GM12892 (cell line): ENCODE results near the gene VCX3A. TPM values are rescaled to one million over a fixed set of nuclear protein-coding genes. Genes with fewer than 3 reads are reported as not detected.
"Not testable (repeated sequence)": the region's sequence is repeated elsewhere in the genome, so short reads cannot be mapped to it uniquely, and the experiment has no call there.

Source experiments
- DNase-seq: peaks from one replicate; pipeline ENCODE4 v3.0.0; 2011; ENCODE audit not compliant: insufficient read length
- FAIRE-seq: peaks from 2 replicates; lab custom pipeline; 2011; peaks lifted over from hg19 to GRCh38; lab: Jason Lieb, UNC
- POLR2A ChIP-seq: IDR thresholded peaks from 2 replicates; pipeline ENCODE4 v1.6.1; 2011; ENCODE audit warnings: low read depth, low read length, control low read depth
- POLR2AphosphoS5 ChIP-seq: IDR thresholded peaks from 2 replicates; pipeline ENCODE4 v1.6.1; 2011; ENCODE audit warnings: low read depth, low read length, control low read depth
- TAF1 ChIP-seq: IDR thresholded peaks from 2 replicates; pipeline ENCODE4 v1.6.1; 2011; ENCODE audit warnings: low read depth, mild to moderate bottlenecking, control low read depth, low read length, borderline replicate concordance
- polyA plus RNA-seq: library from polyadenylated mRNA; unstranded; fragments of >200 nt; gene quantifications from one replicate; pipeline ENCODE4 v1.2.1, GENCODE V29; 2012; ENCODE audit warnings: missing spikeins, inconsistent platforms; ENCODE audit not compliant: missing spikeins

The VCX3A gene
- polyA plus RNA-seq = not detected

- not testable (repeated sequence) for FAIRE-seq, DNase-seq
Observed at GRCh38 chrX:6535018-6535417, at the start of gene VCX3A. VCX3A (minus strand) TSS chrX:6535118; CDS start chrX:6534497, 621 bp downstream.

DNA sequence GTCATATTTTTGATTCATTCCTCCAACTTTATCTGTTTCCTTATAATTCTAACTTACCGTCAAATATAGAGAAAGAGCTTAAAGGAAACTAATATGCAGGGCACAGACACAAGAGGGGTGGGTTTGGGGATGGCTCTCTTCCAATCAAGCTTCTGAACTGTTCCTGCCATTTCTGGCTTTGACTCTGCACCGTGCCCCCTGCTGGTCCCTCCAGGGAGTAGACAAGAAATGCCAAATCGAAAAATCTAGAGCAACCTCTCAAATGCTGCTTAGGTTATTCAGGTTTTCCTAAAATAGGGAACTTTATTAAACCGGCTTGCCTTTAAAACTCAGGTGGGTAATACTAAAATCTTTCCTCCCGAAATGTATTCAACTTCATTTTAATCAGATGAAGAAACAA, 39.8 kb upstream of the VCX3A start:
- FAIRE-seq (no peak), DNase-seq (no peak)
- TF ChIP-seq TAF1 (no peak), POLR2AphosphoS5 (no peak), POLR2A (no peak)

DNA sequence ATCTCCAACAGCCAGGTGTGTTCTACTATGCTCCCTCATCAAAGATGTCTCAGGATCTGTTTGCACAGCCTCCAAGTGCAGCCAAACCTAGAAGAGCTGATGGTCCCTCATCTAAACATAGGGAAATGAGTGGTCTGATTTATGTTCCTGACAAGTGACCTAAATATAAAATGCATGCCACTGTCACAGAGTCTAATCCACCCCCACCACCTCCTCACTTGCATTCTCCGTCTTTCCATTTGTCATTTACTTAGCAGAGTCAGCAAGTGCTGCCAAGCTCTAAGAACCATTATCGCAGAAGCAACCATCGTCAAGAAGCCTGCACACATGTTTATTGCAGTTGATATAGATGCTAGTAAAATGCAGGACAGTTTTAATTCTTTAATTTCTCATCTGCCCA, 33.1 kb upstream of the VCX3A start:
- no peak for FAIRE-seq
- DNase-seq = no peak
- TF ChIP-seq POLR2AphosphoS5 (no peak), POLR2A (no peak), TAF1 (no peak)

DNA sequence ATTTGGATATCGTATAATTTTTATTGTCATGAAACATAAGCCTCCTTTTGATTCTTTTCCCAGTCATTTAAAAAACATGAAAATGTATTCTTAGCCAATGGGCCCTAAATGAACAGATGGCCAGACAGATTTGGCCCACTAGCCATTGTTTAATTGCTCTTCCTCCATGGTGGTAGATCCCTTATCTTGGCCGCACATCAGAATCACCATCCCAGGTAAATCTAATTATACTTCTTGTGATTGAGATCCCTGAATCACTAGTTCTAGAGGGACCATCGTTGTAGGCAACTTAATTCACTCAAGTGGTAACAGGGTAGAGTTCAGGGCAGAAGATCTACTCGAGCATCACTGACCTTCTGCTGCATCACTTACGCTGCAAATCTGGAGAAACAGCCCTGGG, 24.1 kb upstream of the VCX3A start:
- no peak for TF ChIP-seq POLR2A
- no peak for TF ChIP-seq POLR2AphosphoS5
- TF ChIP-seq TAF1 = no peak
- FAIRE-seq (no peak), DNase-seq (no peak)

DNA sequence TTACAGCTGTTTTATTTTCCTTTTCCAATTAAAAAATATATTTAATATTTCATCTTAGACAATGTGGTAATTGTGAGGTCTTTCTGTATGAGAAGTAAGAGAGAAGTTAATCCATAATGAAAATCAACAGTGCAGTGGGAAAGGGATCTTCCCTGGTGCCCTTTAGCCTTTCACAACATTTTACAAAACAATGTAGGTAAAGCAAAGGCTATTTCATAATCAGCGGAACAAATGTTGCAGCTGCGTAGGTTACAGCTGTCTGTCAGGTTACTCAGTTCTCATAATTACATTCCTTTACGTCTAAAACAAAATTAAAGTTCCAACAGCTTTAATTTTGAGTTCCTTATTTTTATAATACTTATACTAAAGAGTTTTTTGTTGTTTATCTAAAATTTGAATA, 22.8 kb upstream of the VCX3A start:
- DNase-seq = no peak
- TF ChIP-seq POLR2A (no peak), TAF1 (no peak), POLR2AphosphoS5 (no peak)
- FAIRE-seq = no peak

DNA sequence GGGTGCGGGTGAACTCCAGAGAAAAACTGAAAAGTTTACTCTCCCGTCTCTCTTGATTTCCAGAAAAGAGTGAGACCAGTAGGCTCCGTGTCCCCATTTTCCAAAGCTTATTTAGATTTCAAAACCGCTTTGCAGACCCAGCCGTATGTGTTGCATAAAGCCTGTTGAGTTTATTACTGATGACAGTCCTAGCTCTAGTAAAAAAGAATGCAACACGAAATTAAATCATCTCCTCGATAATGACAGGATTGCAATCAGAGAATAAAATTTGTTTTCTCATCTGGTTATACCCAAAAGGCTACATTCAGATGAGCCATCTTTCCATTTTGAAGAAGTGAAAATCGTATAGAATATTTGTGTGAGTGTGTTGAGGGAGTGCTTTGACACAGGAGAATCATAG, 16.1 kb upstream of the VCX3A start:
- no peak for DNase-seq
- no peak for FAIRE-seq
- TF ChIP-seq POLR2AphosphoS5 (no peak), TAF1 (no peak), POLR2A (no peak)

GRCh38 chrX:6545712-6546111, 10.8 kb upstream of the VCX3A start:
- TF ChIP-seq POLR2A (no peak), POLR2AphosphoS5 (no peak), TAF1 (no peak)
- FAIRE-seq = no peak

DNA sequence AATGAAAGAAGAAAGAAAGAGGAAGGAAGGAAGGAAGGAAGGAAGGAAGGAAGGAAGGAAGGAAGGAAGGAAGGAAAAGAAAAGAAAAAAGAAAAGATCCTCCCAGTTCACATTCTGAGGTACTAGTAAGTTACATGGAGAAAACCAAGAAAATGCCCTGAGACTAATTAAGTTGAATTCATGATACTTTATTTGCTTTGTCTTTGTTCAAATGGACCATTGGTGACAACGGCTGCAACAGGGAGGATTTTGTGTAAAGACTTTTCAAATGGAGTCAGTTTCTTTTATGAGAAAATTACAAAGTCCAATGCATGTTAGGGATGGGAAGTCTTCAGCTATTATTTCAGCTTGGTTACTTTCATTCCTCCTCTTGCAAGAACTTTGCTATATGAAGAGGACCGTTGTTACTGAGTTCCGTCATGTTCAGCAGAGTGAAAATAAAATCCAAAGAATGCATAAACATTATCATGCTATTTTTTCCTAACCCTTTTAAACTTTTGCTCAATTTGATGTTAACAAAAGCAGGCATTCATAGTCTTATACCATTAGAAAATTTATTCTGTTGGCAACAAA, 8.3 kb downstream of the VCX3A start:
- TF ChIP-seq POLR2A = no peak
- TF ChIP-seq TAF1 = no peak
- TF ChIP-seq POLR2AphosphoS5 = no peak
- FAIRE-seq = no peak
- DNase-seq = no peak

More at GRCh38 chrX:6545712-6546111, 10.8 kb upstream of the VCX3A start:
- DNase-seq = no peak

GRCh38 chrX:6517376-6517775, 17.5 kb downstream of the VCX3A start:
- no peak for TF ChIP-seq TAF1
- TF ChIP-seq POLR2AphosphoS5 = no peak
- TF ChIP-seq POLR2A = no peak
- DNase-seq = no peak
- no peak for FAIRE-seq

GRCh38 chrX:6506444-6506843, 28.5 kb downstream of the VCX3A start:
- DNase-seq = no peak
- FAIRE-seq = no peak
- TF ChIP-seq TAF1 (no peak), POLR2A (no peak), POLR2AphosphoS5 (no peak)

DNA sequence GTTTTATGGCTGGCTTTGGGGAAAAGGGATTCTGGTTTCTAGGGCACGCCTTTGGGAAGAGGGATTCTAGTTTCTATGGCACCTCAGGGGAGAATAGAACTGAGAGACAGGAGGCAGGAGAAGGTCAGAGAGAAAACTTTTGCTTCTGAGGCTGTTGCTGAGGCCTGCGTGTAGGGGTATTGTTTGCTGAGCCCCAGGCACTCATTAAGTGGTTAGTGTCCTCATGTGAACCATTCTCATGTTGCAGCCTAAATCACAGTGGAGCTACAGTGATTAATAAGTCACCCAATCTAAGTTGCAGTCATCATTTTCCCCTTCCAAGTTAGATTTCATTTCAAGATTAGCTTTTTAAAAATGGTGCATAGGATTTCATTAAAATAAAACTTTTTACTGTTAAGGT, 29.0 kb downstream of the VCX3A start:
- TF ChIP-seq TAF1 (no peak), POLR2AphosphoS5 (no peak), POLR2A (no peak)
- FAIRE-seq (no peak), DNase-seq (no peak)

GRCh38 chrX:6500719-6501118, 34.2 kb downstream of the VCX3A start:
- no peak for DNase-seq
- TF ChIP-seq POLR2A (no peak), TAF1 (no peak), POLR2AphosphoS5 (no peak)
- FAIRE-seq = no peak
